Fibroblast of skin of right quadriceps (primary cell): ENCODE measurements around the gene DHRS12.

Source experiments
- DNase-seq: peaks from one replicate; pipeline ENCODE4 v3.0.0-alpha.2; 2013

DHRS12 gene

DNA sequence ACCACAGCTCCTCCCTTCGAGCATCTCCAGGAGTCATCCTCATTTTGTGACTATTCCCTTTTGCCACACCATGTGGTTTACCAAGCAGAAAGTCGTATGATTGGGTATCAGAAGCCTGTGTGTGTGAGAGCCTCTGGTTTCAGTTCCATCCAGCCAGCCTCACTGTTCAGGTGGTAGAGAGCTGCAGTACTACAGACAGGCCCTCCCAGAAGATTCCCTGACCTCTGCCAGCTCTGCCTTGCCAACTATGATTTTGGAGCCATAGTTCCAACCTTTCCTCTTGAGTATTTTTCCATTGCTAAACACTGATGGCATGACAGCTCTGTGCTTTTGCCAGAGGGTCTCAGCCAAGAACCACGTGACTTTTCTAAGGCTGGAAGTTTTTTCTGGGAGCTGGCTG, 82.5 kb downstream of the DHRS12 start:
- no peak for DNase-seq

DNA sequence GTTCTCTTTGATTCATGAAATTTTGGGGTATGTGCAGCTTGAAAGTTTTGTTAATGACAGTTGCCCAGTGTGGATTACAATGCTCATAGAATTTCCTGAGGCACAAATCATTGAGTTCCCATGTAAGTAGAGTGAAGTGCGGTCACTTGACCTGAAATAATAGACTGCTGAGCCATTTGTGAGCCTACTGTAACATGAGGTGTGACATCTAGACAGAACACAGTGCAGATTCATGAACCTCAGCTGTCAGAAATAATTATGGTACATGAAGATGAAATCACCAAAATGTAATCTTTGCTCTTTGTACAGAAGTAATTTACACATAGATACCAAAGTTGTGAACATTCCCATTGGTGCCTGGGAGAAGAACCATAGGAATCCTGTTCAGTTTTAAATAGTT, 84.6 kb downstream of the DHRS12 start:
- DNase-seq = no peak
